RWPE2 (cell line): ENCODE data around the gene HOXD1.

Experiments
- ATAC-seq: fragments of 200-7000 bp; cut with Tn5 transposase; 3 replicates; pipeline ENCODE4 v1.9.1; 2021; ENCODE audit warnings: low read depth
- DNase-seq: peaks from one replicate; pipeline ENCODE4 v3.0.0-alpha.2; 2020; ENCODE audit warnings: low spot score
- H3K27ac ChIP-seq: fragments of 450-650 bp; 2 replicates; pipeline ENCODE4 v1.5.1; 2017; ENCODE audit warnings: mild to moderate bottlenecking; ENCODE audit not compliant: poor library complexity, severe bottlenecking
- H3K27me3 ChIP-seq: fragments of 250-450 bp; sonication (Bioruptor Pico); 2 replicates; pipeline ENCODE4 v1.5.1; 2021; ENCODE audit warnings: mild to moderate bottlenecking, moderate library complexity; ENCODE audit not compliant: insufficient read depth, poor library complexity, severe bottlenecking
- H3K36me3 ChIP-seq: fragments of 250-450 bp; sonication (Bioruptor Pico); 2 replicates; pipeline ENCODE4 v1.5.1; 2020; ENCODE audit warnings: low read depth, mild to moderate bottlenecking, moderate library complexity
- H3K4me1 ChIP-seq: fragments of 250-450 bp; sonication (Bioruptor Pico); 2 replicates; pipeline ENCODE4 v1.5.1; 2021; ENCODE audit warnings: mild to moderate bottlenecking, moderate library complexity; ENCODE audit not compliant: insufficient read depth, poor library complexity, severe bottlenecking
- H3K4me3 ChIP-seq: fragments of 250-450 bp; sonication (Bioruptor Pico); 2 replicates; pipeline ENCODE4 v1.5.1; 2021; ENCODE audit warnings: mild to moderate bottlenecking, moderate library complexity; ENCODE audit not compliant: severe bottlenecking
- H3K9me3 ChIP-seq: fragments of 250-450 bp; sonication (Bioruptor Pico); 2 replicates; pipeline ENCODE4 v1.5.1; 2021; ENCODE audit warnings: mild to moderate bottlenecking, moderate library complexity; ENCODE audit not compliant: severe bottlenecking
- TF ChIP-seq, protein P1 (sequence below): fragments of 450-650 bp; IDR thresholded peaks from one replicate; pipeline ENCODE4 v1.5.1; 2017; ENCODE audit warnings: mild to moderate bottlenecking, moderate library complexity; ENCODE audit not compliant: poor library complexity, severe bottlenecking

Gene HOXD1

DNA sequence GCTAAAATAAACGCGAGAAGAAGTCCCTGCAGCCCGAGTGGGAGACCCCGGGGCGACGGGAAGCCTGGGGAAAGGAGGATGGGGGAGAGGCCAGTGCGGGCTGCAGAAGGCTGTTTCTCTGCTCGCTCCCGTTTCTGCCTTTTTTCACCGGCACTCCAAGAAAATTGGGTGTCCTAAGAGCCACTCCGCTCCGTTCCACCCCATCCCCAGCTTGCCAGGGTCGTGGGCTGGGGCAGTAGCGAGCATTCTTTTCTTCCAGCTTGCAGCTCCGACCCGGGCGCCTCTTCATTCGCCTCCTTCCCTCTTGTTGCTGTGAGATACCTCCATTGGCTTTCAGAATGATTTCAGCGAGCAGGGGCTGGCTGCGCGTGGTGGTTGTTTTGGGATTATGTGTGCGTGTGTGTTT lies 30.3 kb upstream of the HOXD1 start:
- no peak for ATAC-seq
- no peak overlapping the region for H3K27ac ChIP-seq
- no peaks in the 10 kb centered on the region for H3K4me1 ChIP-seq
- H3K4me3 ChIP-seq = no peak overlapping the region
- TF ChIP-seq, protein P1, sequence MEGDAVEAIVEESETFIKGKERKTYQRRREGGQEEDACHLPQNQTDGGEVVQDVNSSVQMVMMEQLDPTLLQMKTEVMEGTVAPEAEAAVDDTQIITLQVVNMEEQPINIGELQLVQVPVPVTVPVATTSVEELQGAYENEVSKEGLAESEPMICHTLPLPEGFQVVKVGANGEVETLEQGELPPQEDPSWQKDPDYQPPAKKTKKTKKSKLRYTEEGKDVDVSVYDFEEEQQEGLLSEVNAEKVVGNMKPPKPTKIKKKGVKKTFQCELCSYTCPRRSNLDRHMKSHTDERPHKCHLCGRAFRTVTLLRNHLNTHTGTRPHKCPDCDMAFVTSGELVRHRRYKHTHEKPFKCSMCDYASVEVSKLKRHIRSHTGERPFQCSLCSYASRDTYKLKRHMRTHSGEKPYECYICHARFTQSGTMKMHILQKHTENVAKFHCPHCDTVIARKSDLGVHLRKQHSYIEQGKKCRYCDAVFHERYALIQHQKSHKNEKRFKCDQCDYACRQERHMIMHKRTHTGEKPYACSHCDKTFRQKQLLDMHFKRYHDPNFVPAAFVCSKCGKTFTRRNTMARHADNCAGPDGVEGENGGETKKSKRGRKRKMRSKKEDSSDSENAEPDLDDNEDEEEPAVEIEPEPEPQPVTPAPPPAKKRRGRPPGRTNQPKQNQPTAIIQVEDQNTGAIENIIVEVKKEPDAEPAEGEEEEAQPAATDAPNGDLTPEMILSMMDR = no peak
- H3K36me3 ChIP-seq = no peaks in the 10 kb centered on the region
- peaks cover 49% of the 10 kb centered on the region for H3K27me3 ChIP-seq
- DNase-seq = no peak
- H3K9me3 ChIP-seq = no peaks in the 10 kb centered on the region

DNA sequence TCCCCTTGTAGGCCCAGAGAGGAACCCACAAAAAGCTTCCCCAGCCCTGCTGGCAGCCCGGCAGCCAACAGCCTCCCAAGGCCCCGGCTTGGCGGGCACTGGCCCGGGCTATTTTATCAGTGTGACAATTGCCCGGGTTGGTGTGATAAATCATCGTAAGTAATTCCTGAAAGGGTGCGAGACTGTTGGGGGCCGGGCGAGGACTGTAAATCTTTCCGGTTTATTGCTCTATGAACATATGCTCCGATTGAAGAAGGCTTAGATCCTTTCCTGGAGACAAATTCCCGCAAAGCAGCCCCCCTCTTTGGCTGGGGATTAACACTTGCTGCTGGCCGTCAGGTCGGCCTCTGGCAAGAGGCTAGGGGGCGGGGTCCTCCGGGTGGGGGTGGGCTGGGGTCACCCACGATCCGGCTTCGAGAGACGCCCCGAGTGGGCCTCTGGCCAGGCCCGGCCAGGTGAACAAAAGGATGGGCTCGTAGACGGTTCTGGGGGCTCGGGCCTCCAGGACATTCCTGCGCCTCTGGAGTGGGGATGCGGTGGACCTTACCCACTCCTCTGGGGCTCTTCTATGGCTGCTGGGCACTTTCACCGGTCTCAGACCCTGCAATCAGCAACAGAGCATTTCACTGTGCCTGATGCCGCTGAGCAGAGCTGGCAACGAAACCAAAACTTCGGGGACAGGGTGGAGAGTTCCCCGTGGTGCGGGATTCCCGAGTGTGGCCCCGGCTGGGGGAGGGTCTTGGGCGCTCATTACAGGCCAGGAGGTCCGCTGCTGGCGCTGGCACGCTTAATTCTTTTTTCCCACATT lies 29.4 kb upstream of the HOXD1 start:
- TF ChIP-seq, protein P1 = no peak
- ATAC-seq (no peak), DNase-seq (no peak)
- Histone ChIP-seq H3K4me1 (no peaks in the 10 kb centered on the region), H3K9me3 (no peaks in the 10 kb centered on the region), H3K27me3 (peaks cover 57% of the 10 kb centered on the region), H3K27ac (no peak overlapping the region), H3K4me3 (no peak overlapping the region), H3K36me3 (no peaks in the 10 kb centered on the region)

DNA sequence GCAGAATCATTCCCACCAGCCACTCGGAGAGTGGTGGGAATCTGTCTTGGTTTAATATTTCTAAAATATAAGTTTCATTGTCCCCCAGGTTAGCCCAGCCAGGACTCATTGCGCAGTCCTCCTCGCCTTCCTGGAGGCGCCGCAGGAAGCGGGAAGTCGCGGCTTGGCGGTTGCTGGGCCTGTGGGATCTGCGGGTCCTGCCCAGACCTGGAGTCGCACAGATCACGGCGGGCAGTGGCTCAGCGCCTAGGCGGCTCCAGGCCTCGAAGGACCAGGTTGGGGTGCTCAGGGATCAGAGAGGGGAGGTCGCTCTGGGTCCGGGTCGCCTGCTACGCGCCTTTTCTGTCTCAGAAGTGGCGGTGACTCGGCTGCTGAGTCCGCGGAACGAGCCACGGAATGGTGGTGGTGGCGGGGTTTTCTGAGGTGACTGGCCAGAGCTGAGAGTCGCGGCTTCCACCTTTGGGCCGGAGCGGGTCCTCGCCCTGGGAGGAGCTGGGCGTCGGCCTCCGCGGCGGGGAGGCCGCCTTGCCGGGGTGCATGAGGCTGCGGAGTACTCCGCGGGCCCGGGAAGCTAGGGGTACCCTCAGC lies 28.7 kb upstream of the HOXD1 start:
- H3K27me3 ChIP-seq = peaks cover 64% of the 10 kb centered on the region

DNA sequence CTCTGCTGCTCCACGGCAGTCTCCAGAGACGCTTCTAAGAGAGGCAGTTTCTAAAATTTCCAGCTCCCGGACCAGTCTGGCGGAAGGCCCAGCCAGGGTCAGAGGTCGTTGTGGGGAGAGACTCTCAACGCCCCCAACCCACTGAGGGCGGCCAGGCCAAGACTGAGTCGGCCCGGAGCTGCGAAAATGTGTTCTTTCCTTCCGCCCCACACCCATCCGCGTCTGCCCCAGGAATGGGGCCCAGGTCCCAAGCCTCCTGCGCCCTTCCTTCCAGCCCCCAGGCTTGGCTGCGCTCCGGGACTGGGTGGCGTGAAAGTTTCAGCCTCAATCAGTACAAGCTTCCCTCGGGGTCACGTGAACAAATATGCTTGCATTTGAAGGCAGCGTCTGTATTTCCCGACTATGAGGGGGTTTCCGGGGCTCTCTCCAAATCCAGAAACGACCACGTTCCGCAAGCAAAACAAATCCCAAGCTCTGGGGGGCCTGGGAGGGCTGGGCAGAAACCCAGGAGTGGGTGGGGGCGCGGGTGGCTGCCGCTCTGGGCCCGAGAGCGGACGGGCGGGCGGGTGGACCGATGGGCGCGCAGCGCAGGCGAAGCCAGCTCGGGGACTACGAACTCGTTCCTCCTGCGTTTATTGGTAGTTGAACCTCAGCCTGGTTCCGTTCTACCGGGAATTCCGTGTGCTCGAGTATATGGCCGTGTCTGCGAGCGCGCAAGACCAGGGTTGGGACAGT lies 28.1 kb upstream of the HOXD1 start:
- TF ChIP-seq, protein P1 = no peak

More for the DNA sequence above, 28.7 kb upstream of the HOXD1 start:
- Histone ChIP-seq H3K9me3 (no peaks in the 10 kb centered on the region), H3K4me3 (no peak overlapping the region), H3K4me1 (no peaks in the 10 kb centered on the region), H3K36me3 (no peaks in the 10 kb centered on the region), H3K27ac (no peak overlapping the region)
- 0 out of 3 replicates have a peak, but pooled peaks have one; percentile 11 for ATAC-seq
- no peak for DNase-seq
- TF ChIP-seq, protein P1 = no peak

More for the DNA sequence above, 28.1 kb upstream of the HOXD1 start:
- no peak for DNase-seq
- Histone ChIP-seq H3K4me1 (no peaks in the 10 kb centered on the region), H3K36me3 (no peaks in the 10 kb centered on the region), H3K4me3 (no peak overlapping the region), H3K27ac (no peak overlapping the region), H3K9me3 (no peaks in the 10 kb centered on the region), H3K27me3 (peaks cover 71% of the 10 kb centered on the region)
- peak; percentile 23; the same call in 1 of the 3 replicates for ATAC-seq
